Ovary (tissue), 3 donors: Measurements from ENCODE around the gene SHB.

Experiments
- EP300 ChIP-seq: sonication (generic); formaldehyde crosslinking; IDR thresholded peaks from one replicate; pipeline ENCODE4 v1.6.1; 2017; ENCODE audit warnings: antibody characterized with exemption
- POLR2A ChIP-seq: fragments of 450-650 bp; IDR thresholded peaks from one replicate; pipeline ENCODE4 v1.6.1; 2017; ENCODE audit warnings: antibody characterized with exemption, mild to moderate bottlenecking, moderate library complexity
- TF ChIP-seq, protein P1 (sequence below), 3 donors: fragments of 450-650 bp in 2 of 3; fragments of 200-600 bp in 1 of 3; IDR thresholded peaks; one replicate each; pipeline versions ENCODE4 v1.5.1 to v1.8.0; 2016 to 2022; ENCODE audit warnings: antibody characterized with exemption in 3 of 3, mild to moderate bottlenecking in 1 of 3
- donor health status: DM: no; HTN: no; CAD: no.

DNA sequence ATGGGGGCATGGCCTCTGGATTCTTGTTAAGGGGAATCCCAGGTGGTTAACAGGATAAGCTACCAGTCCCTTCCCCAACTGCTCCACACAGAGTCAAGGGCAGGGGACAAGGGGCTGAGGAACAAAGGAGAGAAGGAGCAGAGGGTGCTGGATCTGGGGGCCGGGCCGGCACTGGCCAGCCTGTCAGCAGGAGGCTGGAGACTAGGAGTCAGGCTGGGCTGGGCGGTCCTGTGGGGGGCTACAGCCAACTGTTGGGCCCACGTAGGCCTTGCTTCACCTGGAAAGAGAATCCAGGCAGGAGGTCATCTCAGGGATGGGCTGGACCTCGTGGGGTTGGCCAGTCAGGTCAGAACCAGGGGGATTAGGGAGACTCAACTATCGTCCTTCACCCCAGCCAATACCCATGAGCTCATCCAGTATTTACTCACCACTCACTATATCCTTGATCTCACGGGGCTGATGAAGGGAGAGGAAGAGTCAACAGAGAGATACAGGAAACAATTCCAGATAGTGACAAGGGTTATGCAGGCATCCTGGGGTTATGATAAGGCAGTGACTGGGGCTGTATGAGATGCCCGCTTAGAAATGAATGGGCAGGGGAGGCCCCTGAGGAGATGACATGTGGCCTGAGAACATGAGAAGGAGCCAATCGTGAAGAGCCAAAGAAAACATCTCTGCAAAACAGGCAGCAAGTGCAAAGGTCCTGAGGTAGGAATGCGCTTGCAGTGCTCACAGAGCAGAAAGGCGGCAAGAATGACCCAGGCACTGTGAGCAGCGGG lies 117.2 kb downstream of the SHB start:
- TF ChIP-seq POLR2A (no peak), EP300 (no peak)
- TF ChIP-seq, protein P1, sequence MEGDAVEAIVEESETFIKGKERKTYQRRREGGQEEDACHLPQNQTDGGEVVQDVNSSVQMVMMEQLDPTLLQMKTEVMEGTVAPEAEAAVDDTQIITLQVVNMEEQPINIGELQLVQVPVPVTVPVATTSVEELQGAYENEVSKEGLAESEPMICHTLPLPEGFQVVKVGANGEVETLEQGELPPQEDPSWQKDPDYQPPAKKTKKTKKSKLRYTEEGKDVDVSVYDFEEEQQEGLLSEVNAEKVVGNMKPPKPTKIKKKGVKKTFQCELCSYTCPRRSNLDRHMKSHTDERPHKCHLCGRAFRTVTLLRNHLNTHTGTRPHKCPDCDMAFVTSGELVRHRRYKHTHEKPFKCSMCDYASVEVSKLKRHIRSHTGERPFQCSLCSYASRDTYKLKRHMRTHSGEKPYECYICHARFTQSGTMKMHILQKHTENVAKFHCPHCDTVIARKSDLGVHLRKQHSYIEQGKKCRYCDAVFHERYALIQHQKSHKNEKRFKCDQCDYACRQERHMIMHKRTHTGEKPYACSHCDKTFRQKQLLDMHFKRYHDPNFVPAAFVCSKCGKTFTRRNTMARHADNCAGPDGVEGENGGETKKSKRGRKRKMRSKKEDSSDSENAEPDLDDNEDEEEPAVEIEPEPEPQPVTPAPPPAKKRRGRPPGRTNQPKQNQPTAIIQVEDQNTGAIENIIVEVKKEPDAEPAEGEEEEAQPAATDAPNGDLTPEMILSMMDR (IDR thresholded peaks at IDR 0.05), result no peak
